Endothelial cell of umbilical vein (primary cell): ENCODE results near the gene FBXO7.

ENCODE experiments used
- POLR2A ChIP-seq: IDR thresholded peaks from 2 replicates; pipeline ENCODE4 v1.6.1; 2012; ENCODE audit warnings: low read depth, mild to moderate bottlenecking, control low read depth, low read length
- TF ChIP-seq, protein P1 (sequence below), 2 donors: IDR thresholded peaks; 1 replicate in 1 of 2; 2 replicates in 1 of 2; pipeline ENCODE4 v1.5.1; 2011; ENCODE audit warnings: low read length in 2 of 2, mild to moderate bottlenecking in 2 of 2, moderate library complexity in 2 of 2, control low read depth in 1 of 2, inconsistent platforms in 1 of 2, low read depth in 1 of 2; ENCODE audit not compliant: insufficient read depth in 1 of 2; ENCODE audit errors: extremely low read depth in 1 of 2

DNA sequence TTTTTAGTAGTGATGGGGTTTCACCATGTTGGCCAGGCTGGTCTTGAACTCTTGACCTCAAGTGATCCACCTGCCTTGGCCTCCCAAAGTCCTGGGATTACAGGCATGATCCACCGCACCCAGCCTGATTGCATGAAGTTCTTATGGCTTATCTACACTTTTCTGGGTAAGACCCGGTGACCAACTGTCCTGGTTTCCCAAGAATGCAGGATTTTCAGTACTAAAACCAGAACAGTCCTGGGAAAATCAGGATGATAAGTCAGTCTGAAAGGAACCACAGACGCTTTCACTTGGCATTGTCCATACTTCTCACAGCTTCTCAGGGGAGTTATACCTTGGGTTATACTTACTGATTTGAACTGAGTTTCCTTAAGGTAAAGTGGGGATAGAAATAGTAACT, 8.9 kb upstream of the FBXO7 start:
- TF ChIP-seq, protein P1, sequence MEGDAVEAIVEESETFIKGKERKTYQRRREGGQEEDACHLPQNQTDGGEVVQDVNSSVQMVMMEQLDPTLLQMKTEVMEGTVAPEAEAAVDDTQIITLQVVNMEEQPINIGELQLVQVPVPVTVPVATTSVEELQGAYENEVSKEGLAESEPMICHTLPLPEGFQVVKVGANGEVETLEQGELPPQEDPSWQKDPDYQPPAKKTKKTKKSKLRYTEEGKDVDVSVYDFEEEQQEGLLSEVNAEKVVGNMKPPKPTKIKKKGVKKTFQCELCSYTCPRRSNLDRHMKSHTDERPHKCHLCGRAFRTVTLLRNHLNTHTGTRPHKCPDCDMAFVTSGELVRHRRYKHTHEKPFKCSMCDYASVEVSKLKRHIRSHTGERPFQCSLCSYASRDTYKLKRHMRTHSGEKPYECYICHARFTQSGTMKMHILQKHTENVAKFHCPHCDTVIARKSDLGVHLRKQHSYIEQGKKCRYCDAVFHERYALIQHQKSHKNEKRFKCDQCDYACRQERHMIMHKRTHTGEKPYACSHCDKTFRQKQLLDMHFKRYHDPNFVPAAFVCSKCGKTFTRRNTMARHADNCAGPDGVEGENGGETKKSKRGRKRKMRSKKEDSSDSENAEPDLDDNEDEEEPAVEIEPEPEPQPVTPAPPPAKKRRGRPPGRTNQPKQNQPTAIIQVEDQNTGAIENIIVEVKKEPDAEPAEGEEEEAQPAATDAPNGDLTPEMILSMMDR (IDR thresholded peaks at IDR 0.05; ENCODE audit: extremely low read depth in 1 of 2, insufficient read depth in 1 of 2, low read depth in 1 of 2, low read length in 2 of 2) = no peak
- TF ChIP-seq POLR2A = no peak
